PC-3 (cell line): Measurements from ENCODE around the gene GAB2.

Experiments
- EZH2 ChIP-seq: fragments of 300-600 bp; sonication (generic); IDR thresholded peaks from one replicate; pipeline ENCODE4 v1.6.1; 2017; ENCODE audit warnings: antibody characterized with exemption, mild to moderate bottlenecking, low read length; ENCODE audit not compliant: unreplicated experiment
- EZH2phosphoT487 ChIP-seq: fragments of 300-600 bp; sonication (generic); IDR thresholded peaks from 2 replicates; pipeline ENCODE4 v1.6.1; 2018; ENCODE audit warnings: mild to moderate bottlenecking, antibody characterized with exemption, low read length, borderline replicate concordance
- TF ChIP-seq, protein P1 (sequence below): fragments of 300-600 bp; sonication (generic); conservative IDR thresholded peaks from 2 replicates; pipeline ENCODE4 v1.5.1; 2017; ENCODE audit warnings: antibody characterized with exemption, low read depth, mild to moderate bottlenecking, low read length

DNA sequence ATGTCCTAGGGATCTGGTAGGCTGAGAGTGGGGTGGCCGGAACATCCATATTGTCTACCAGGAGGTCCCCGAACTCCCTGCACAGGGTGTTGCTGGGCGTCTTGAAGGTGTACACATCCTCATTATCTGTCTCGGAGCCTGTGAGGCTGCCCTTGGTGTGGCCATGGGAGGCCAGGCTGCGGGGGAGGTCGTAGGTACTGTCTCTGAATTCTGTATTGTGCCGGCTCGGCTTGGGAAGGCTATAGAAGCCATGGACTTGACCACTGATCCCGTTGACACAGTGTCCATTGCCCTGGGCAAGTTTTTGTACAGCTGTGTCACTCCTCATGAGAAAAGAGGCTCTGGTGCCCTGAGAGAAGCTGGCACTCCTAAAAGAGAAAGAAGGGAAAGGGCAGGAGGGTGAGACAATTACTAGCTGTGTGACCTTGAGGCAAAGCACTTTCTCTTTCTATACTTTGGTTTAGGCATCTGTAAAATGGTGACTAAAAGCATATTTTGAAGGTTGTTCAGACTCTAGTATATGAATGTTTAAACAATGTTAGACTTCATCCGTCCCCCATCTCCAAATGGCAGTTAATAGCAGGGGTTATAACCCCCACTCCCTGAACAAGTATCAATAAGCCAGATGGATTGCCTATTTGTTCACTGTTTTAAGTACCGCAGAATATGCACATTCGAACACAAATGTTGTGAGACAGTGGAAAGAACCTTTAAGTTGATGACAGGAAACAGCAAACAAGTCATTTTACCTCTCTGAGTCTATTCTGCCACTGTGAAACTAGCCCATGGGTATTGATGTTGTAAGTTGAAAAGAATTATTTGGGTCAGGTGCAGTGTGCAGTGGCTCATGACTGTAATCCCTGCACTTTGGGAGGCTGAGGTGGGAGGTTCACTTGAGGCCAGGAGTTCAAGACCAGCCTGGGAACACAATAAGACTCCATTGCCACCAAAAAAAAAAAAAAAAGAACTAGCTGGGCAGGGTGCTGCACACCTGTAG lies 190.6 kb downstream of the GAB2 start:
- TF ChIP-seq EZH2phosphoT487 (no peak), EZH2 (no peak)
- TF ChIP-seq, protein P1, sequence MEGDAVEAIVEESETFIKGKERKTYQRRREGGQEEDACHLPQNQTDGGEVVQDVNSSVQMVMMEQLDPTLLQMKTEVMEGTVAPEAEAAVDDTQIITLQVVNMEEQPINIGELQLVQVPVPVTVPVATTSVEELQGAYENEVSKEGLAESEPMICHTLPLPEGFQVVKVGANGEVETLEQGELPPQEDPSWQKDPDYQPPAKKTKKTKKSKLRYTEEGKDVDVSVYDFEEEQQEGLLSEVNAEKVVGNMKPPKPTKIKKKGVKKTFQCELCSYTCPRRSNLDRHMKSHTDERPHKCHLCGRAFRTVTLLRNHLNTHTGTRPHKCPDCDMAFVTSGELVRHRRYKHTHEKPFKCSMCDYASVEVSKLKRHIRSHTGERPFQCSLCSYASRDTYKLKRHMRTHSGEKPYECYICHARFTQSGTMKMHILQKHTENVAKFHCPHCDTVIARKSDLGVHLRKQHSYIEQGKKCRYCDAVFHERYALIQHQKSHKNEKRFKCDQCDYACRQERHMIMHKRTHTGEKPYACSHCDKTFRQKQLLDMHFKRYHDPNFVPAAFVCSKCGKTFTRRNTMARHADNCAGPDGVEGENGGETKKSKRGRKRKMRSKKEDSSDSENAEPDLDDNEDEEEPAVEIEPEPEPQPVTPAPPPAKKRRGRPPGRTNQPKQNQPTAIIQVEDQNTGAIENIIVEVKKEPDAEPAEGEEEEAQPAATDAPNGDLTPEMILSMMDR: no peak
